Caki2 (cell line): ENCODE results near the gene KMT2A. TPM values are rescaled to one million over a fixed set of nuclear protein-coding genes. Genes with fewer than 3 reads are reported as not detected.
A peak's percentile ranks its signal among the peaks of the same experiment; 100 is the strongest.
"Not testable (repeated sequence)": the region's sequence is repeated elsewhere in the genome, so short reads cannot be mapped to it uniquely, and the experiment has no call there.

Experiments
- DNase-seq: peaks from one replicate; pipeline ENCODE4 v3.0.0-alpha.2; 2015; ENCODE audit warnings: low read depth
- in situ Hi-C: cut with HindIII; loops from 2 replicates; pipeline ENCODE4 v1.10.0; 2016; ENCODE audit warnings: low sequenced_read_pairs, low pct_unique_long_range_greater_than_20kb, mixed read lengths
- total RNA-seq: library from RNA; depleted of rRNA; stranded (reverse); fragments of >200 nt; shearing (Covaris generic); gene quantifications from 2 replicates; pipeline ENCODE4 v1.2.3, GENCODE V29; 2014; ENCODE audit warnings: low replicate concordance; rRNA removed

Gene KMT2A
- total RNA-seq, 1 experiment from 2014 or later: 20.3 TPM

DNA sequence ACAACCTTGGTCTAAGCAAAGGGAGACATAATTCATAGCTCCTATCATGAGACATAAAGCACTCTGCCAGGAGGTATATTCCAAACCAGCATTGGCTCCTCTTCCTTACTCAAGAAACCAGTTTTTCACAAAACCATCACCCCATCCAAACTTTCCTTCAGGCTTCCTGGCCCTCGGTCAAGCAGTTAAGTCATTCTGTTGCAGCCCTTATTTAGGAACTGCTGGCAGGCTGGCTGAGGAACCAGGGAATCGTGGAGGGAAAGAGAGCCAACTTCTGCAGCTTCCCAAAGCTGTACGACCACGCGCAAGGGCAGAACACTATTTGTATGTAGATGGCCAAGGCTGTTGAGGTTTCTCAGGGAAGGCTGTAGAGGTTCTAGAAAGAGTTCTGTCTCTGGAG, 128.8 kb downstream of the KMT2A start:
- in situ Hi-C loops: no loop called here

DNA sequence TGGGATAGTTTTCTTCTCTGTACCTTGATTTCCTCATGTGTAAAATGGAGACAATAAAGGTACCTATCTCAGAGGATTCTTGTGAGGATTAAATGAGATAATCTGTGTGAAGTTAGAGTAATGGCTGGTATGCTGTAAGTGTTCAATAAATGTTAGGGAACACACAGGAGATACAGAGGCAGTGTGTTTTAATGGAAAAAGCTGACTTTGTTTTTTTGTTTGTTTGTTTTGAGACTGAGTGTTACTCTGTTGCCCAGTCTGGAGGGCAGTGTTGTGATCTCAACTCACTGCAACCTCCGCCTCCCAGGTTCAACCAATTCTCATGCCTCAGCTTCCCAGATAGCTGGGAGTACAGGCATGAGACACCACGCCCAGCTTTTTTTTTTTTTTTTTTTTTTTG, 133.4 kb downstream of the KMT2A start:
- in situ Hi-C loops: no loop called here
- DNase-seq: no peak

More for the DNA sequence above, 128.8 kb downstream of the KMT2A start:
- no peak for DNase-seq

DNA sequence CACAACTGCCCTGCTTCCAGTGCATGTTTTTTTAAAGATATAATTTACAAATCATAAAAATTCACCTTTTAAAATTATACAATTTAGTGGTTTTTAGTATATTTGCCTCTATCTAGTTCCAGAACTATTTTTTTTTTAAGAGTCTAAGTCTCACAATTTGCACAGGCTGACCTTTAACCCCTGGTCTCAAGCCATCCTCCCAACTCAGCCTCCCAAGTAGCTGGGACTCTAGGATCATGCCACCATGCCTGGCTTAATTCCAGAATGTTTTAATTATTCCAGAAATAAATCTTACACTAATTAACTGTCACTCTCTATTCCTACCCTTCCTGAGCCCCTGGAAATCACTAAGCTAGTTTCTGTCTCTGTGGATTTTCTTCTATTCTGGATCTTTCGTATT, 134.5 kb downstream of the KMT2A start:
- no peak for DNase-seq
- in situ Hi-C loops: no loop called here

DNA sequence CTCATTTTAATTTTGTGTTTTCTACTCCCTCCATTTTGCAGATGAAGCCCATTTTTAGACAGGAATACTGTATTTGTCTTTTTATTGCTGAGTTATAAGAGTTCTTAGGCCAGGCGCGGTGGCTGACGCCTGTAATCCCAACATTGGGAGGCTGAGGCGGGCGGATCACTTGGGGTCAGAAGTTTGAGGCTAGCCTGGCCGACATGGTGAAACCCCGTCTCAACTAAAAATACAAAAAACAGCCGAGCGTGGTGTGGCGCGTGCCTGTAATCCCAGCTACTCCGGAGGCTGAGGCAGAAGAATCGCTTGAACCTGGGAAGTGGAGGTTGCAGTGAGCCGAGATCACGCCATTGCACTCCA, 135.4 kb downstream of the KMT2A start:
- peak; percentile 11 for DNase-seq
- in situ Hi-C loops: not testable (repeated sequence)

DNA sequence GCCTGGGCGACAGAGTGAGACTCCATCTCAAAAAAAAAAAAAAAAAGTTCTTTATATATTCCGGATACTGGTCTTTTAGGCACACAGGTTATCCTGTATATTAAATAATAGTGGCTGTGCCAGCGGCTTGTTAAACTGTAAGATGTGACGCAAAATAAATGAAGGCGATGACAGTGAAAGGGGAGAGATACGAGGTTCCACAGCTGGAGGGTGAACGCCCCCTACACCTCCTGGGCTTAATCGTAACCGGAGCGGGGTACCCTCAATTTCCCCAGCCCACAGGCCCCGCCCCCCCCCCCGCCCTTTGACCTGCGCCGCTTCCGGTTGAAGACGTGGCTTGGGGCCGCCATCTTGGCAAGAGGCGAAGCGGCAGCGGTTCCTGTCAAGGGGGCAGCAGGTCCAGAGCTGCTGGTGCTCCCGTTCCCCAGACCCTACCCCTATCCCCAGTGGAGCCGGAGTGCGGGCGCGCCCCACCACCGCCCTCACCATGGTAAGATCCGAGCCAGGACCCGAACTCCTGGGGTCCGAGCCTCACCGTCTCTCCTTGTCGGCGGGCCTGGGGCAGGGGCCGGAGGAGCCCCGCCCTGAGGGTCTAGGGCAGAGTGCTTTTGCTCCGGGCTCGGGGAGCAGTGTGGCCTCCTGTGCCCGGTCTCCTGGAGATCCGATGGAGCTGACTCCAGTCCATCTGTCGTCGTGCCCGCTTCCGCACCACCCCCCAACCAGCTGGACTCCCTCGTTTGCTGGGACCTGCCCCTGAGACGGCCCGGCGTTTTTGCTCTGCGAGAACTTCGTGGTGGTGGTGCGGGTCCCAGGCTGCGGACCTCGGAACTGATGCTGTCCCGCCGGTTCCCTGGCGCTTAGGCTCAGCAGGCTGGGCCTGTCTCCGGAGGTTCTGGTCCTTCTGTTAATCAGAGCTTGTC, 136.0 kb downstream of the KMT2A start, which contains the start of gene ARCN1:
ARCN1 (plus strand) TSS at position 349 of the 920 bp plus-strand sequence; CDS start at position 488, 139 bp downstream.
- in situ Hi-C loops: no loop called here
- peak; percentile 56 for DNase-seq

DNA sequence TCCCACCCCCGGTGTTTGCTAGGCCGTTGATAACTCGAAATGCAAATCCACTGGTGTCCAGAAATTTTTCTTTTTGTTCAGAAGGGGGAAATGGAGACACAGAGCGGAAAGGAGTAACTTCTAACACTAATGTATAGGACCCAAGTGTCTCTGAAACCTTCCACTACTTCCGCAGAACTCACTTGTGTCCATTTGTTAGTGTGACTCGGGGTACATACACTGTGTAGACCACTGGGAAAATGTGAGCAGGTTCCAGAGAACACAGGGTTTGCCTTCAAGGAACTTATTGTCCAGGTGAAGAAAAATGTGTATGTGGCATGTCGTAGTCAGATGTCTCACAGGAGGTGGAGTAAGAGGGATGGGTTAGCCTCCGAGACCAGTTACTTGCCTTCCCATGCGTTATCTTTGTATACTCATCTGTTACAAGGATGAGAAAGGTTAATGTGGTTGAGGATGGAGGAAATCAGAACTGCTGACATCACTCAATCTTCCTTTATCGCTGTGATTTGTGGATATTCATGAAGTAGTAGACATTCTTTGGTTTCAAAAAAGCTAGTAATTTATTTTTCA, 136.8 kb downstream of the KMT2A start:
- in situ Hi-C loops: no loop called here
- DNase-seq: peak; percentile 43

DNA sequence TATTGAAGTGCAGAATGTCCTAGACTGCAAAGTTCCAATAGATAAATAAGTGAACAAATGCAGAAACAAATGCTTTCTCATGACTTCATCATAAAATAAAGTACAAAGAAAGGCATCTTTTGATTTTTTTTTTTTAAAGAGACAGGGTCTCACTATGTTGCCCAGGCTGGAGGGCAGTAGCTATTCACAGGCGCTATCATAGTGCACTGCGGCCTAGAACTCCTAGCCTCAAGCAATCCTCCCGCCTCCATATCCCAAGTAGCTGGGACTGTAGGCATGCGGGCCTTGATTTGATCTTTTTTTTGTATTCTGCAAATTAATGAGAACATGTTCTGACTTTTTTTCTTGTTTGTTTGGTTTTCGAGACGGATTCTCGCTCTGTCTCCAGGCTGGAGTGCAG, 138.3 kb downstream of the KMT2A start:
- DNase-seq: no peak
- in situ Hi-C loops: no loop called here

Other genes with a start within 250 kb of the KMT2A start
- gene JAML, start 211.5 kb upstream of the KMT2A start, total RNA-seq: not detected in 2 replicates
- 6.0 and 9.1 TPM in 2 replicates for gene MPZL3, start 184.1 kb upstream of the KMT2A start, total RNA-seq
- not detected in 2 replicates for gene MPZL2, start 172.2 kb upstream of the KMT2A start, total RNA-seq
- not detected in 2 replicates for gene CD3E, start 131.8 kb upstream of the KMT2A start, total RNA-seq
- not detected in 2 replicates for gene CD3D, start 93.8 kb upstream of the KMT2A start, total RNA-seq
- not detected in 2 replicates for gene CD3G, start 92.1 kb upstream of the KMT2A start, total RNA-seq
- 13.3 and 16.0 TPM in 2 replicates for gene UBE4A, start 76.9 kb upstream of the KMT2A start, total RNA-seq
- 126 and 158 TPM in 2 replicates for gene ATP5MG, start 34.9 kb upstream of the KMT2A start, total RNA-seq
- not detected in 2 replicates for gene TTC36, start 91.0 kb downstream of the KMT2A start, total RNA-seq
- gene TMEM25, start 94.7 kb downstream of the KMT2A start, total RNA-seq: 3.0 and 7.9 TPM in 2 replicates
- 11.9 and 21.1 TPM in 2 replicates for gene IFT46, start 129.4 kb downstream of the KMT2A start, total RNA-seq
- gene ARCN1, start 135.9 kb downstream of the KMT2A start, total RNA-seq: 66.8 and 80.1 TPM in 2 replicates
- gene PHLDB1, start 171.1 kb downstream of the KMT2A start, total RNA-seq: 24.8 and 26.6 TPM in 2 replicates
- gene TREH, start 243.2 kb downstream of the KMT2A start, total RNA-seq: not detected in 2 replicates